Hematopoietic multipotent progenitor cell (in vitro differentiated cells): ENCODE results near the gene PACRG. TPM values are rescaled to one million over a fixed set of nuclear protein-coding genes. Genes with fewer than 3 reads are reported as not detected.

Experiments used
- DNase-seq, 3 donors: peaks; one replicate each; pipeline ENCODE4 v3.0.0-alpha.2; 2011 to 2015; ENCODE audit warnings: low read depth in 2 of 3, low spot score in 2 of 3
- total RNA-seq: library from RNA; depleted of rRNA; stranded (reverse); fragments of >200 nt; gene quantifications from one replicate; pipeline ENCODE4 v1.2.3, GENCODE V29; 2012

PACRG gene
- total RNA-seq, 1 donor, result 5.7 TPM

DNA sequence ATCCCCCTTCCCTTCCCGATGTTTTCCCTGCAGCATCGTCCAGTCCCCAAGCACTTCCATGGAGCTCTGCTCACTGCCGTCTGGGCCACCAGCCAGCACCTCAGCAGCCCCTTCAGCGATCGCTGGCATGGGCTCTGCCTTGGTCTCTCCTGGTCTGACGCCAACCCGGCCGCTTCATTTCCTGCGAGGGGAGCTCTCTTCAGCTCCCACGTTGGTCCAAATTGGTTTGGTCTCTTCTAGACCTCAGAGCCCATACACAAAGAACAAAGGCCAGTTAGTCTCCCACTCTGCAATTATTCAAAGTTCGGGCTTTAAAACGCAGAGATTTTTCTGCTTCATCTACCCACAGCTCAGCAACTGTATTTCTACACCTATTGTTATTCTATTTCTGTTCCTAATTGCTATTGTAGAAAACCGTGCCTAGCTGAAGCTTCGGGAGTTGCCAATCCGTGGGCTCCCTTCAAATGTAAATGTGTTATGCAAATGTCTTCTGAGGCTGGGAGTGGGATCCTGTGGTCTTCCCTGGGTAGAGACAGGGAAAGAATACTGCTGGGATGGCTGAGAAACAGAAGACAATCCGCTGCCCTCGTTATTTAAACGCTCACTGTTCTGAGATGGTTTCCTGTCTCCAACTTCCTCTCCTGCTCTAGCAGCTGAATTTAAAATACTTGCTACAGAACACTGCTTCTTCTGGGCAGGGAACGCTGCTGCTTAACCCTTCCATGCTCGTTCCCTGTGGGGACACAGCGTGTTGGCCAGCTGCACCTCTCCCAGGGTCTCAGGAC is 532.5 kb downstream of the PACRG start:
- DNase-seq, result peak in 2 of 3 donors; percentile 7 to 42

- DNase-seq, result no peak
Measured at GRCh38 chr6:163260911-163261310, 533.1 kb downstream of the PACRG start.

GRCh38 chr6:163261361-163261760 is 533.6 kb downstream of the PACRG start:
- no peak for DNase-seq

DNA sequence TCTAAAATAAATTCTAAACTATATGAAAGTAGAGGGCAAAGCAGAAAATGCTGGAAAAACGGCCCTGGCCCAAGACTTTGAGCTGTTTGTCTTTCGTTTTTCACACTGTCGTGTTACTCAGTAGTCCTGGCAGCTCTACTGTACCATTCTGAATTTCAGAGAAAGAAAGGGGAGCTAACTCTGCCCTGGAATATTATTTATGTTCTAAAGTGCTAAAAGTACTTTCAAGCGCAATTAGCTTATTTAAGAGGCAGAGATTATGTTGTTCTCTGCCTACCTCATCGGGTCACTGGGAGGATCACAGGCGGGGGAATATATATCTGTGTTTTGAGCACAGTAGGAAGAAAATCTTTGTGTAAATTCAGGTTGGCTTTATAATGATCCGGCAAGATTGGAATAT is 534.3 kb downstream of the PACRG start:
- DNase-seq, result no peak

DNA sequence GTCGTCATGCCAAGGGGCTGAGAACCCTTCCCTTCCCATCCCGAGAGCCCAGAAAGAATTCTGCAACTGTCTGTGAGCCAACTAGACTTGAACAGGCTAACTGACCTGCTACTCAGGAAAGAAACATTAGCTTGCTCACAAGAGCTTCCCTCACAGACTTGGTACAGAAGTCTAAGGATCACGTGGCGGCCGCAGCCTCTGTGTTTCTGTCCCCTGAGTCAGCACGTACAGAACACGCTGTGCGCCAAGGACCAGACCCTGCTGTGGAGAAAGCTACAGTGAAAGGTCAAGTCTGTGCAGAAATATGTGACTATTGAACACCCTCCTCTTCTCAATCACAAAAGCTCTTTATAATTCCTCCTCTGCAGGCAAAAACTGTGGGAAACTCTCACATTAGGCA is 535.4 kb downstream of the PACRG start:
- no peak for DNase-seq

GRCh38 chr6:163263998-163264661 is 536.4 kb downstream of the PACRG start:
- DNase-seq, result no peak

DNA sequence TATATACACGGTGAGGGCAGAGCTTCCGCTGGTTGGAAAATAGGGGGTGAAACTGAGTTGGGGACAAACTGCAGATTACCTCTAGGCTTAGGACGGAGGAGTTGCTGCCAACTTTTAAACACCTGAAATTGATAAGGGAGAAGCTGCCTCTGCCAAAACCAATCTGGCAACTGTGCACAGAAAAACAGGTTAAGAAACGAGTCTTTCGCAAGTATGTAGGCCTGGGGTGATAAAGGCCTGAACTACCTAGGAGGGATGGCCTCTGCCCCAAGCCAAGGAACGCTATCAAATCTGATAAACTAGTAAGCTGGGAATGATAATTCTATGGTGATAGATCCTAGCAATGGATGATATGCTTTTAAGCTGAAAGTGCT is 536.9 kb downstream of the PACRG start:
- no peak for DNase-seq

- no peak for DNase-seq
Measured at GRCh38 chr6:163281634-163282033, 553.9 kb downstream of the PACRG start.

GRCh38 chr6:163282672-163283071 is 554.9 kb downstream of the PACRG start:
- no peak for DNase-seq

- DNase-seq, result no peak
Measured at GRCh38 chr6:163284151-163284550, 556.4 kb downstream of the PACRG start.

GRCh38 chr6:163285691-163286090 is 557.9 kb downstream of the PACRG start:
- DNase-seq, result no peak

DNA sequence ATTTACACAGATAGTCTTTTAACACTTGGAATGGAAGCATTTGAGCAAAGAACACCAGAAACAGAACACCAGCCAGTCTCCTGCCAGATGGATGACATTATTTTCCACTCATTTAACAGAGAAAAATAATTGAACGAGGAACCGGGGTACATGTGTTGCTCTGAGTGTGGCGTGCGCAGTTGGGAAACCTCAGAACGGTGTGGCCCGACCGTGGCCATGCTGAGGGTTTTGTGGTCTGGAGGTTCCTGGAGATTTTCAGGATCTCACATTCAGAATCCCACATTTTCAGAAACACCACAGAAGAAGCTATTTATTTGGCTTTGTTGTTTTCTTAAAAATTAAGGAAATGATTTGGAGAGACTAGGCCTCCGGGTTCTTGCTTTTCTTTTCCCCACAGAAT is 559.9 kb downstream of the PACRG start:
- DNase-seq, result no peak

- DNase-seq, result no peak
Measured at GRCh38 chr6:163288066-163288465, 560.3 kb downstream of the PACRG start.

DNA sequence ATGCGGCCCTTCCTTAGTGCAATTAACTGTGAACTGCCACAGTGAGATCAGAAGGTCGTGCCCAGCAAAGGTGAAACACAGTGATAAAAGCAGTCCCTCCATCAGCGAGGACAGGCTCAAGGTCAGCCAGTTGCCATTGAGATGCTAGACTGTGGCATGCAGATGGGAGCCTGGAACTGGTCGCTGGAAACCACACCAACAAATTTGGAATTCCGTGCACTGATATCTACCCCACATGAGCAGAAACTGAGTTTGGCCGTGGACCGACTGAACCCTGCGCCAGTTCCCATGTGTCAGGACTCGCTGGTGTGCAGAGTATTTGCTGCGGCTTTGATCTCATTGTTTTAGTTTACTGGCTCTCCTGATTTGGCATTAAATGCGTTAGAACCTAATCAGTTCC is 561.1 kb downstream of the PACRG start:
- DNase-seq, result no peak

- no peak for DNase-seq
Measured at GRCh38 chr6:163289447-163289846, 561.7 kb downstream of the PACRG start.

DNA sequence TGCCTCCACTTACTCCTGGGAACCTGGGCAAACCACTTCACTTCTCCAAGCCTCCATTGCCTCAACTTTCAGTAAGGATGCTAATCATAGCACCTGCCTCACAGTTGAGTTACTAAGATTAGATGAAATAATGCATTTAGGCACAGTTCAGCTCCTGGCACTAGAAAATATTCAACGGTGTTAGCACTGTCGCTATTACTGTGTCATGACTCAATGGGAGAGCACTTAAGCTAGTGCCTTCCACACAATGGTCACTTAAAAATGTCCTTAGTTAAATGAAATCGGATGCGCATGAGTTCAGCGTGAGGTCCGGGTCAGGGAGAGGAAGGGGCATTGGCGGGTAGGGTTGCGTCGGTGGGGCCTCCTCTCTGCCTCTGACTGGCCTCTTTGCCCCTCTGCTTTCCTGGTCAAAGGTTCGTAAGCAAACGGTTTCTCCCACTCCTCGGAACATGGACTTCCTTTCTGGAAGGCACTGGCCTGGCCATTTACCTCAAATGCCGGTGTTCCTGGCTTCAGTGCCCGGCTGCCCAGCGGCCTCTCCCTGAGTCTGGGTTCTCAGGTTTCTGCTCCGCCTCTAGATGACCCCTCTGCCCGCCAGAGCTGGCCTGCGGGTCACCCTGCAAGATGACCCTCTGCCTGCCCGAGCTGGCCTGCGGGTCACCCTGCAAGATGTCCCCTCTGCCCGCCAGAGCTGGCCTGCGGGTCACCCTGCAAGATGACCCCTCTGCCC is 562.9 kb downstream of the PACRG start:
- DNase-seq, result no peak

DNA sequence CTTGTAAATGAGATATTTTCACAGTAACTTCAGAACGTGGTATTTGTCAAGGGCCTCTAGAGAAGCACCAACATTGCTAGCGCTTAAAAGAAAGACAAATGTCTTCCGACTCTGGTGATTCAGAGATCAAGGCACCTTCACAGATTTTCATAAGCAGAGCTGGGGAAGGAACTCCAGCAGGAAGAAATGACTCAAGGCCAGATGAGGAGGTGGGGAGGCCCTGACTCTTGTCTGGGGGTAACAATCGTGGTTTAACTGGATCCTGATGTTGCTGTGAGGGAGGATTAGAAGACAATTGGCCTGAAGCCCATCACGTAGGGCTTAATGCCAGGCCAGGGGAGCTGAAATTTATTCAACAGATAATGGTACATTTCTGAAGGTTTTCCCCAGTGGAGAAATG is 563.8 kb downstream of the PACRG start:
- no peak for DNase-seq

DNA sequence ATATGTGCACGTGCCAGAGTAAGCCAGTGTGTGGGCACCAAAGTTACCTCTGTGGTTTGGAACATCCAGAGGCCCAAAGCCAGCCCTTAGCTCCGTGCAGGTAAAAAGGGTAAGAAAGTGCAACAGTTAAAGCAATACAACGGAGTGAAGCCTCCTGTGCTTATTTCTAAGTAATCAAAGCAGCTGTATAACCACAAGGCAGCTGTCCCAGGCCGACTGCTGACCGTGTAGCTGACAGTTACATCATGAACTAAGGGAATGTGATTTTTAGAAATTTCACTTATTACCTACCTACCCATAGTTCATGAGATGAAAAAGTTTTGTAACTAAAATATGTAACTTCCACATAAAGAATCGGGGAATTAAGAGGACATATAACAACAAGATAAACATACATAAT is 565.5 kb downstream of the PACRG start:
- DNase-seq, result no peak

DNA sequence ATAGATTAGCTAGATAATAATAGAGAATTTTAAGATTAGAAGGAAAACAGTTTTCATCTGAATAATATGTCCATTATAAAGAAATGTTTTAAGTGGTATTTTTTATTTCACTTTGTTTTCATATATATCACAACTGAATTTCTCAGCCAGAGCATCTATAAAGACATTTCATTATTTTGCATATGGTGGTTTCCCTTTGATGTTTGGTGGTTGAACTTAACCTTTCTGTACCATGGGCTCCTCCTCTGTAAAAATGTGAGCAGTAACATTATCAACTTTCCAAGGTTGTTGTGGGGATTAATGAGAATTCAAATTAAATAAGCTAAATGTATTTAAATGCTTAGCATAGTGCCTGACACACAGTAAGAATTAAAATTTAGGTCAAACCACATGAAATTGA is 567.0 kb downstream of the PACRG start:
- no peak for DNase-seq

DNA sequence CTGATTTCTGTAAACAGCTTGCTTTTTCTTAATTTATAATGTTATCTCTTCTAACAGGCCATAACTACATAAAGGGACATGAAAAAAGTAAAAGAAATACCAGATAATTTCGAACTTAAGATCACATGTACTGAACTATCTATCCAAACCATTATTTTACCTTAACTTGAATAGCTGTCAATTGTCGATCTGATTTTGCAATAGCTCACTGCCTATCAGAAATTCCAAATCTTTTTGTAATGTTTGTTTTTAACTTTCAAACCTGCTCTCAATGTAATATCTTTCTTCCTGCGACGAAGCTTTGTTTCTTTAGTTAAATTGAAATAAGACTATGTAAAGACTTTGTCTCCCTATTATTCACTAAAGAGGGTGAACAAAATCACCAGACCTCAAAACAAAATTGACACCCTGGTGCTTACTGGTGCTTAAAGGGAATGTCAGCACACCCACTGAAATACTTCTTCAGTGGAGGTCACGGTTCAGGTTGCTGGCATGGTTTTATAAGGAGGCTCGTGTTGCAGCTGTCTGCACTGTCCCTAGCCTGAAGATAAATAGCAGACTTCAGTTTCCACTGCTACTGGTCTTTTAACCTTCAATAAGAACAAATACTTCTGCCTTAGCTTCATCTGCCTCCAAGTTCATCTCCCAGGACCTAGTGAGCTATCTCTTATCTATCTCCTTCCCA is 569.2 kb downstream of the PACRG start:
- no peak for DNase-seq
